ENCODE results near the gene KCNG4. TPM values are rescaled to one million over a fixed set of nuclear protein-coding genes. Genes with fewer than 3 reads are reported as not detected.
"Not testable (repeated sequence)": the region's sequence is repeated elsewhere in the genome, so short reads cannot be mapped to it uniquely, and the experiment has no call there.

Gene KCNG4
- total RNA-seq, 1 donor from 2014 or later = not detected

DNA sequence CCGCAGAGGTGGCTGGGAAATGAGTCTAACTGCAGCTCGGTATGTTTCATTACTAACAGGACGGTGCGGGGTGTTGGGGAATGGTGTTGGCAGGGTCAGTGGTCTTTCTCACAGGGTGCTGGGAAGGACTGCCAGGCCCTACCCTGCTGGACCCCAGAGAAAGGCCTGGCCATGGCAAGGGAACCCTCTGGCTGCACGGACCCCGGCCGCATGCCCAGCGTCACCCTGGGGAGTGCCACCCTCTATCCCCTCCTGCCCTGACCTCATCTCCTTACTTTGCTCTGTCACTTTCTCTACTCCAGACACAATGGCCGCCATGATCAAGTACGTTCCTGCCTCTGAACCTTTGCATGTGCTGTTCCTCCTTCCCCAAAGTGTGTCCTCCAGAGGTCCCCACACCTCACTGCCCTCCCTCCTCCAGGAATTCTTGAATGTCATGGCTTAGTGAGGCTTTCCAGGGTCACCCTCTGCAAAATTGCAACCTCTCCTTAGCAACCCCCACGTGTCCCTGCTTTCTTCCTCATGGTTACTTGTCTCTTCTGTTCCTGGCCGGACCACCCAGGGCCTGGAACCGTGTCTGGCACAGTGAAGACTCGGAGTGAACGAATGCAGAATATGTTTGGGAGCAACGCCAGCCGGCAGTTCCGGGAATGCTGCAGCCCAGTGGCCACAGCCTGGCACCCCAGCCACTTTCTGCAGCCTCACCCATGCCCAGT lies 33.7 kb downstream of the KCNG4 start:
- ATAC-seq = peak; percentile 35

DNA sequence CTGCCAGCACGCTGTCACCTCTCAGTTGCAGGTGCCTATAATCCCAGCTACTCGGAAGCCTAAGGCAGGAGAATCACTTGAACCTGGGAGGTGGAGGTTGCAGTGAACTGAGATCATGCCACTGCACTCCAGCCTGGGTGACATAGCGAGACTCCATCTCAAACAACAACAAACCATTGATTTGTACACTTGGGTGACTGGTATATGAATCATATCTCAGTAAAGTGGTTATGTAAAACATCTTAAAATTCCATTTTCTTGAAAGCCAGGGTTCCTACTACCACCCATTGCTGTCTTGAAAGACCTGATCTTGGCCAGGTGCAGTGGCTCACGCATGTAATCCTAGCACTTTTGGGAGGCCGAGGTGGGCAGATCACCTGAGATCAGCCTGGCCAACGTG lies 34.7 kb downstream of the KCNG4 start:
- ATAC-seq = not testable (repeated sequence)

- ATAC-seq = not testable (repeated sequence)
Observed at GRCh38 chr16:84204551-84204950, 35.3 kb downstream of the KCNG4 start.

DNA sequence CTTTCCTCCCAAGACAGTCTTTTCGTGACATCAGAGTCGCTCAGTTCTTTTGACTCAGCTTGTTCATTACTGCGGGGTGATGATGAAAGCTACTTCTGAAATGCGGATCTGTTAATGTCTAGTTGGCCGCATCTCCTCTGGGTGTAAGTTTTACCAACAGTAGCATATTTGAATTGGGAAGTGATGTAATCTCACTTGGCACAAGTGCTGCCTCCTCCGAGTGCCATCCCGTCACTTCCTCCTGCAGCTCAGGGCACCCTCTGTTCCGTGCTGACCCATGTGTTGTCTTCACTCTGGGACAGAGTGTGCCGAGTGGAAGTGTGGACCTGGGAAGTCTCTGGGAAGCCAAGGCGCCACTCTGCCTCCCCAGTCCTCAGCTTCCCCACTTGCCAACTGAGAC lies 40.0 kb downstream of the KCNG4 start:
- ATAC-seq = peak; percentile 29

DNA sequence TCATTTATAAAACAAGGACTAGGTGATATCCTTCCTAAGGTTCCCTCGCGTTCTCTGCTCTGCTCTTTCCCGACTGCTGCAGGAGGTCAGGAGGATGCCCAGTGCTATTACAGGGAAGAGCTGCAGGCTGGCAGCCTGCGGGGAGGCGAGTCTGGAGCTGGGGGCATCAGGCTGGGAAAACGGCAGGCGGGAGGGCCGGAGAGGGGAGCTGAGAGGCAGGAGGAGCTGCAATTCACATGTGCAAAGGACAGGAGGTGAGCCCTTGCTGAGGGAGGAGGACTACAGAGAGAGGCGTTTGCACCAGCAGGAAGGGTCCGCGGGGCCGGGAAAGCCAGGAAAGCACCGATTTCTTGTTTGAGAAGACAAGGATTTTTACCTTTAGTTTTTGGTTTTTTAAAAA lies 40.7 kb downstream of the KCNG4 start:
- no peak for ATAC-seq

DNA sequence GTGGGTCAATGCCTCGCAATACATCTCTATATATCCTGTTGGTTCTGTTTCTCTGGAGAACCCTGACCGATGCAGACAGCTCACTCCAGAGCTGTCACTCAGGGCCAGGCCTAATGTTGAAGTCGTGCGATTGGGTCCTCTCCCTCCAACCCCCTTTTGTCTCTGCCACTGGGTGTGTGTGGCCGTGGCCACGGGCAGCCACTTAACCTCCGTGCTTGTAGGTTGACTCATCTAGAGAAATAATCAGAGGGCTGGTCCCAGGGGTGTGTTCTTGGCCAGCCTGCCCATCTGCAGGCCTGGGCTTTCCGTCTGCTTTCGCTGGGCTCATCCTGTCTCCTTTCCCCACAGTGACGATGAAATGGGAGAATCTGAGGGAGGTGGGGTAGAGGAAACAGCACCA lies 41.4 kb downstream of the KCNG4 start:
- ATAC-seq = peak; percentile 67

- ATAC-seq = no peak
Observed at GRCh38 chr16:84197466-84198128, 42.2 kb downstream of the KCNG4 start.

DNA sequence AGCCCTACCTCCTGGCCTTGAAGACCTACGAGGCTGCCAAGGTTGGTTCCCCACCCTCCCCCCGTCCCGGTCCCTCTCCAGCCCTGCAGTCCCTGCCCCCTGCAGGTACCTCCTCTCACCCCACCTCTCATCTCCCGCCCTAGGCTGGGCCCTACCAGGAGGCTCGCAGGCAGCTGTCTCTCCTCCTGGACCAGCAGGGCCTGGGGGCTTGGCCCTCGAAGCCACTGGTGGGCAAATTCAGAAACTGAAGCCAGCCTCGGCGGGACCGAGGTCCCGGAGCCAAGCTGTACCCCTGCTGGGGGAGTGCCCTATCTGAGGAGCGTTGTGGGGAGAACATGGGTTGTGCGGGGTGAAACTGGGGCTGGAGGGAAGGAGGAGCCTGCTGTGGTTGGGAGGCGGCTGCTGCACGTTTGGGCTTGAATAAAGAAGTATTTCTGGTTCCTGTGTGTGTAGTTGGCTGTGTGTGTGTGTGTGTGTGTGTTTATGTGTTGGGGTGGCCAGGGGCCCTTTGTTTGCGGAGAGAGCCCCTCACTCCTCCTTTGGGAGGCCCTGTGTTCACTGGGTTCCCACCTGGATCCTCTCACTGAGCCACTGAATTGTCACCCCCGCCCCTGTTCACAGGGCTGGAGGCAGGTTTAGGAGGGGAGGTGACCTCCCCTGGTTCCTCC lies 43.0 kb downstream of the KCNG4 start:
- peak; percentile 78 for ATAC-seq

GRCh38 chr16:84196101-84196500 lies 43.7 kb downstream of the KCNG4 start:
- peak; percentile 0 for ATAC-seq

- ATAC-seq = no peak
Observed at GRCh38 chr16:84195201-84196093, 44.4 kb downstream of the KCNG4 start.

DNA sequence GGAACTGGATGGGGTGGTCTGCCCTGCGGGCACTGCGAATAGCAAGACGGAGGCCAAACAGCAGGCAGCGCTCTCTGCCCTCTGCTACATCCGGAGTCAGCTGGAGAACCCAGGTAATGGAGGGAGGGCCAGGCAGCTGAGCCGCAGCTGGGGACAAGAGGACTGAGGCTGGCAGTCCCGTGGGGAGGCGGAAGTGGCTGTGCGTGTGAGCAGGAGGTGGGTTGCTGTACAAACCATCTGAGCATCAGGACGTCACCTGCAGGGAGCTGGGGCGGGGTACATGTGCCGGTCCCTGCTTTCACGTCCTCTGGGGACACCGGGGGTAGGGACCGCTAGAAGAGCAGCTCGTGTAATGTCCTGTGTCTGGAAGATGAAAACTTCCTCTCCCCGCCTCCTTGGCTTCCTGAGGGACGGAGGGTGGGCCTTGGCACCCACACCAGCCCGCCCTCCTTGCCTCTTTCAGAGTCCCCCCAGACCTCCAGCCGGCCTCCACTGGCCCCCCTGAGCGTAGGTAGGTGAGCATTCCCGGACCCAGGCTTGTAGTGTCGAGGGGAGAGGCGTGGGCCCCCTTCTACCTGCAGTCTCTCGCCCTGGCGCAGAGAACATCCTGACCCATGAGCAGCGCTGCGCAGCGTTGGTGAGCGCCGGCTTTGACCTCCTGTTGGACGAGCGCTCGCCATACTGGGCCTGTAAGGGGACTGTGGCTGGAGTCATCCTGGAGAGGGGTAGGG lies 45.2 kb downstream of the KCNG4 start:
- ATAC-seq = no peak

- ATAC-seq = no peak
Observed at GRCh38 chr16:84194018-84194417, 45.8 kb downstream of the KCNG4 start.

- ATAC-seq = no peak
Observed at GRCh38 chr16:84193480-84193879, 46.3 kb downstream of the KCNG4 start.

DNA sequence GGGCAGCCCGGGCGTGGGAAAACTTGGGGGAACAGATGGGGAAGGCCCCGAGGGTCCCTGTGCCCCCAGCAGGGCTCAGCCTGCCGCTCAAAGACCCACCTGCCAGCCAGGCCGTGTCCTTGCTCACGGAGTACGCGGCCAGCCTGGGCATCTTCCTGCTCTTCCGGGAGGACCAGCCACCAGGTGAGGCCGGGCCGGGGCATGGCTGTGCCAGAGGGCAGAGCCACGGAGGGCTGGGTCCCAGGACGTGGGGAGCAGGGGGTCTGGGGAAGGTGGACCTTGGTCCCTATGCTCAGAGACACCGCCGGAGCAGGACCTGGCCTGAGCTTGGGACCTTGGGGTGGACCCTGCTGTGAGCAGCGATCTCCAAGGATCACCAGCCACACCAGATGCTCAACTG lies 48.3 kb downstream of the KCNG4 start:
- ATAC-seq = no peak

GRCh38 chr16:84190731-84191388 lies 49.0 kb downstream of the KCNG4 start, which contains the start of gene ADAD2:
Gene ADAD2, plus strand, starts transcription at chr16:84191157. Its CDS starts 74 bp downstream, at chr16:84191231.
- ATAC-seq = no peak

GRCh38 chr16:84186685-84187437 lies 53.0 kb downstream of the KCNG4 start, which contains the start of gene TAF1C:
Gene TAF1C, minus strand, starts transcription at chr16:84187057. Its CDS starts 2,069 bp downstream, at chr16:84184988.
- ATAC-seq = peak; percentile 95

GRCh38 chr16:84184775-84185174 lies 55.0 kb downstream of the KCNG4 start:
- peak; percentile 9 for ATAC-seq

DNA sequence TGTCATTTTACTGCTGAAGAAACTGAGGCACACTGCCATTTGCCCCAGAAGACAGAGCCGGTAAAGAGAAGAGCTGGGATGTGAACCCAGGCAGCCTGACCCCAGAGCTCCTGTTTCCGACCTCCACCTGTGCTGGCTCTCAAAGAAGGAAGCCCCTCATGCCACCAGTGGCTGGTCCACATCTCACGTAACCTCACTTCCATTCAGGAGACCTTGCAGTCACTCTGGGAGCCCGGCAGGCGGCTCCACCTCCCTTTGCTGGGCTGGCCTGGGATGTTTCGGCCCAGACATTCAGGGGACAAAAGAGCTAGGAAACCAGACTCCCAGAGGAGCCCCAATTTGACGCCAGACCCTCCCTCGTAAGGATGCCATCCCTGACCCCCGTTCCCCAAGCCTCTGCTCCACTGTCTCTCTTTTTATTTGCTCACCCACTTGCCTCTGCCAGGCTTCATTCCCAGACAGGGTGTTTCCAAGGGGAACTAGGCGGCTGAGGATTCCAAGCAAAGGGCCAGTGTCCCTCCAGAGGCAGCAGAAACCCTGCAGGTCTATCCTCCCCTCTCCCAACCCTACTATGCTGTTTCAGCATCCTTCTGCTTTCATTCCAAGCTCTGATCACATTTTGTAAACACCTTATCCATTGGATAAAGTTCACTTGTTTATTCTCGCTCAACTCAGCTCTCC lies 55.8 kb downstream of the KCNG4 start:
- ATAC-seq = no peak

- ATAC-seq = no peak
Observed at GRCh38 chr16:84183572-84183875, 56.3 kb downstream of the KCNG4 start.
